GM12891 (cell line): ENCODE measurements around the gene ATP6V0C.

Experiments used
- PAX5 ChIP-seq: IDR thresholded peaks from 2 replicates; pipeline ENCODE4 v1.6.1; 2011; ENCODE audit warnings: low read length, moderate library complexity, mild to moderate bottlenecking; ENCODE audit not compliant: insufficient read depth, severe bottlenecking
- POLR2A ChIP-seq: IDR thresholded peaks from 2 replicates; pipeline ENCODE4 v1.6.1; 2011; ENCODE audit warnings: low read depth, low read length, control low read depth
- POLR2AphosphoS5 ChIP-seq: IDR thresholded peaks from 2 replicates; pipeline ENCODE4 v1.6.1; 2011; ENCODE audit warnings: low read depth, low read length, control low read depth
- SPI1 ChIP-seq: IDR thresholded peaks from 2 replicates; pipeline ENCODE4 v1.6.1; 2011; ENCODE audit warnings: low read depth, low read length, control low read depth
- TAF1 ChIP-seq: IDR thresholded peaks from 2 replicates; pipeline ENCODE4 v1.6.1; 2011; ENCODE audit warnings: low read depth, low read length, control low read depth

DNA sequence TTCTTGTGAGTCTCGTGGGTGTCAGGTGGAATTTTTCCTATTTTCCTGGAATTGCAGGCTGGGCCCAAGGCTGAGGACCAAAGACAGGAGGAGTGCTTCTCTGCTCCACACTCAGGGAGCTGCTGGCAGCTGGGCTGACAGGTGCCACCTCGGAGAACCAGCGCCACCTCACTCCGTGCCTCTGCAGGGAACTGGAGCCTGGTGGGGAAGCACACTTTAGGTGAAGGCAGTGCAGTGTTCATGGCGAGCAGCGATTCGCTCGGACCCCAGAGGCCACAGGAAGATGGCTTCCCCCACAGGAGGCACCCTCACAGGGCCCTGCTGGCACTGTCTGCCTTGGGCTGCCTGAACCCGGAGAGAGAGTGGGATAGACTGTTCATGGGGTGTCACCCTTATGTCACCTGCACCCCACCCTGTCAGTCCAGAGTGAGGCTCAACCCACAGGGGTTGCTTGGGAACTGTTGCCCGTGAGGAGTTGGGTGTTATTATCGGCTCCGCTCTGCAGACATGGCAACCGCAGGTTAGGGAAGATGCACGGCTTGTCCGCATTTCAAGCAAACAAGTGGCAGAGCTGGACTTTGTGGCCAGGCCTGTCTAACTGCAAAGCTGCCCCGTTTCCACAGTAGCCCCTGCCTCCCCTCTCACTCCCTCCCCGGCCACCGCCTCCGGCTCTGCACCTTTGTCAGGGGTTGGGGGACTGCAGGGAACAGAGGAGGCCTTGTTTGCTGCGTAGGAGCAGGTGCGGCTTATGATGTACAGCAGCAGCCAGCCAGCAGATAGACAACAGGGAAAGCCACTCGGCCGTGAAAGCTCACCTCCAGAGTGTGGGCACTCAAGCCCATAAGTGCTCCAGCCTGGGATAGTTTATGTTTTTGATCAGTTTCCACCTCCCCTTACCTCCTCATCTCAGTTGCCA, 23.3 kb upstream of the ATP6V0C start:
- TF ChIP-seq POLR2A (no peak), TAF1 (no peak), POLR2AphosphoS5 (no peak), SPI1 (no peak), PAX5 (no peak)
